Heart left ventricle (tissue), 16 donors: ENCODE data around the gene LAMC3. TPM values are rescaled to one million over a fixed set of nuclear protein-coding genes. Genes with fewer than 3 reads are reported as not detected.

Source experiments
- ATAC-seq, 4 donors: fragments of 200-7000 bp; cut with Tn5 transposase; one replicate each; pipeline ENCODE4 v1.9.1; 2020 to 2022; ENCODE audit warnings: moderate library complexity in 4 of 4, mild to moderate bottlenecking in 3 of 4, moderate number of reproducible peaks in 1 of 4
- DNase-seq, 5 donors: peaks; one replicate each; pipeline ENCODE4 v3.0.0-alpha.2; 2020
- H3K27ac ChIP-seq, 12 donors: fragments of 200-600 bp; sonication (generic) in 4 of 12; one replicate each; pipeline versions ENCODE4 v1.5.0 to v1.8.0; 2016 to 2022; ENCODE audit warnings: mild to moderate bottlenecking in 2 of 12
- H3K27me3 ChIP-seq, 9 donors: fragments of 200-600 bp; sonication (generic) in 2 of 9; one replicate each; pipeline versions ENCODE4 v1.5.1 to v1.8.0; 2016 to 2022; ENCODE audit warnings: mild to moderate bottlenecking in 3 of 9
- H3K36me3 ChIP-seq, 9 donors: fragments of 200-600 bp; sonication (generic) in 2 of 9; one replicate each; pipeline versions ENCODE4 v1.5.0 to v1.8.0; 2018 to 2022; ENCODE audit warnings: mild to moderate bottlenecking in 2 of 9
- H3K4me1 ChIP-seq, 12 donors: fragments of 200-600 bp; sonication (generic) in 4 of 12; one replicate each; pipeline versions ENCODE4 v1.5.0 to v1.8.0; 2016 to 2022; ENCODE audit warnings: mild to moderate bottlenecking in 3 of 12
- H3K4me3 ChIP-seq, 12 donors: fragments of 200-600 bp; sonication (generic) in 4 of 12; one replicate each; pipeline versions ENCODE4 v1.5.0 to v1.8.0; 2017 to 2022; ENCODE audit warnings: mild to moderate bottlenecking in 9 of 12, moderate library complexity in 4 of 12
- H3K9me3 ChIP-seq, 12 donors: fragments of 200-600 bp; sonication (generic) in 4 of 12; one replicate each; pipeline versions ENCODE4 v1.5.0 to v1.8.0; 2016 to 2022; ENCODE audit warnings: mild to moderate bottlenecking in 1 of 12
- CTCF ChIP-seq, 12 donors: fragments of 200-600 bp; sonication (generic) in 4 of 12; IDR thresholded peaks; one replicate each; pipeline versions ENCODE4 v1.5.0 to v1.8.0; 2018 to 2022; ENCODE audit warnings: antibody characterized with exemption in 12 of 12, mild to moderate bottlenecking in 5 of 12
- POLR2A ChIP-seq, 2 donors: fragments of 450-650 bp; IDR thresholded peaks; one replicate each; pipeline ENCODE4 v1.6.1; 2017; ENCODE audit warnings: antibody characterized with exemption in 2 of 2, mild to moderate bottlenecking in 2 of 2, moderate library complexity in 2 of 2
- WGBS, 4 donors: extraction: QIAGEN DNeasy Blood & Tissue Kit in 2 of 4; methylation state at CpG; one replicate each; pipeline versions ENCODE4 v1.1.5 to v1.1.7; 2013 to 2018; 5-methylcytosine and 5-hydroxymethylcytosine counted together
- intact Hi-C, 10 donors: fragments of 100-400 bp; cut with DNase I; formaldehyde crosslinking; loops; one replicate each; pipeline versions ENCODE4 v1.11.1 to v1.14.2; 2022
- polyA plus RNA-seq, 2 donors: library from polyadenylated mRNA; stranded (reverse); fragments of 200-250 nt; gene quantifications; one replicate each; pipeline ENCODE4 v1.2.3, GENCODE V29; 2013
- total RNA-seq, 9 donors: library from RNA; depleted of rRNA in 2 of 9; stranded (reverse); fragments of >200 nt in 2 of 9; fragmentation: NEBNext Ultra II Directional in 3 of 9; extraction: Animal tissue kit (Norgen Biotek cat#: 25700) in 3 of 9; gene quantifications; one replicate each; pipeline versions ENCODE4 v1.1.0 to v1.2.4, GENCODE V29; 2016 to 2023
- donor health status: ischemic (EF 13 %, LVEDD 7.1; RV severe dilation, severe dysfunction).
- donor health status: healthy with polysubstance abuse.
- donor health status: DM: no; HTN: yes; CAD: no.
- donor health status: DM: no; HTN: no; CAD: no.
- donor health status: ischemic (EF 25% LVEDD 6.9; RV normal size, moderate dysfunction).
- donor health status: ischemic (EF 25% LVEDD 5.7; RV mildly dilated, moderate dysfunction).
- donor health status: healthy.
- donor health status: DM: yes; HTN: yes; CAD: no.
- donor health status: ischemic (EF 35%, LVEDD 5.7; RV mildly dilated, moderate dysfunction).
- donor health status: nonischemic (EF 11% LVEDD 7.7; RV severe dilation, severe dysfunction).
- donor health status: DM: yes; HTN: yes; CAD: no.
- donor health status: PGD.
- donor health status: ischemic (EF 29% LVEDD 5.4; RV normal size, mild dysfunction).
- donor health status: nonischemic (EF 23%, LVEDD 6.1; RV moderate dilation, normal function).

LAMC3 gene
- total and polyA plus RNA-seq, 11 donors: 0.11 to 1.8 (median 0.67) TPM

- TF ChIP-seq POLR2A (IDR thresholded peaks at IDR 0.05) (no peak), CTCF (IDR thresholded peaks at IDR 0.05) (no peak)
- no peaks in the 10 kb centered on the region for H3K9me3 ChIP-seq
- no peak for ATAC-seq
- intact Hi-C loops: loop anchor here in 8 of 10 donors (5.0 to 10.0 kb wide), 8 partner anchors 52 to 297 kb away; partner anchors contain the start of gene FIBCD1 (in 1 of the 8)
- H3K4me1 ChIP-seq: peaks cover 0 to 13% (median 0%) of the 10 kb centered on the region in 12 donors
- WGBS, 4 donors: 72 to 79% (median 77%) methylated on average over 6 of the region's 6 CpGs
- no peak overlapping the region for H3K4me3 ChIP-seq
- H3K27me3 ChIP-seq: peaks cover 0 to 13% (median 3%) of the 10 kb centered on the region in 9 donors
- H3K36me3 ChIP-seq: no peaks in the 10 kb centered on the region
- peak in 1 of 5 donors; percentile 7 for DNase-seq
- H3K27ac ChIP-seq: no peak overlapping the region
Measured at GRCh38 chr9:130994135-130995085, 14.6 kb upstream of the LAMC3 start.

GRCh38 chr9:130995086-130996011 is 13.6 kb upstream of the LAMC3 start:
- 46 to 56% (median 48%) methylated on average over 14 to 15 of the region's 15 CpGs for WGBS, 4 donors
- peaks cover 0 to 16% (median 6%) of the 10 kb centered on the region in 9 donors for H3K27me3 ChIP-seq
- intact Hi-C loops: loop anchor here in 8 of 10 donors (5.0 to 10.0 kb wide), 8 partner anchors 53 to 298 kb away; partner anchors contain the start of gene FIBCD1 (in 1 of the 8)

GRCh38 chr9:130996205-130996604 is 12.8 kb upstream of the LAMC3 start:
- DNase-seq (peak in 1 of 5 donors; percentile 3), ATAC-seq (no peak)
- Histone ChIP-seq H3K4me3 (no peak overlapping the region), H3K36me3 (no peaks in the 10 kb centered on the region), H3K4me1 (peaks cover 0 to 13% (median 0%) of the 10 kb centered on the region in 12 donors), H3K27me3 (peaks cover 0 to 25% (median 6%) of the 10 kb centered on the region in 9 donors), H3K9me3 (no peaks in the 10 kb centered on the region), H3K27ac (no peak overlapping the region)
- TF ChIP-seq POLR2A (IDR thresholded peaks at IDR 0.05): no peak
- no peak for TF ChIP-seq CTCF (IDR thresholded peaks at IDR 0.05)
- intact Hi-C loops: loop anchor here in 8 of 10 donors (5.0 to 10.0 kb wide), 8 partner anchors 54 to 299 kb away; partner anchors contain the start of gene FIBCD1 (in 1 of the 8)
- WGBS, 4 donors: 91 to 97% (median 94%) methylated on average over 8 of the region's 8 CpGs

More at GRCh38 chr9:130995086-130996011, 13.6 kb upstream of the LAMC3 start:
- ATAC-seq (peak in 1 of 4 donors; percentile 25), DNase-seq (peak; percentile 34 to 67 (median 50))
- no peak overlapping the region for H3K27ac ChIP-seq
- H3K4me1 ChIP-seq: peaks cover 0 to 13% (median 0%) of the 10 kb centered on the region in 12 donors
- TF ChIP-seq POLR2A (IDR thresholded peaks at IDR 0.05): no peak
- no peak for TF ChIP-seq CTCF (IDR thresholded peaks at IDR 0.05)
- H3K9me3 ChIP-seq: no peaks in the 10 kb centered on the region
- H3K4me3 ChIP-seq: no peak overlapping the region
- no peaks in the 10 kb centered on the region for H3K36me3 ChIP-seq
